ENCODE results near the gene PERM1. TPM values are rescaled to one million over a fixed set of nuclear protein-coding genes. Genes with fewer than 3 reads are reported as not detected.

Gene PERM1
- total RNA-seq, 1 experiment from 2014 or later: not detected

DNA sequence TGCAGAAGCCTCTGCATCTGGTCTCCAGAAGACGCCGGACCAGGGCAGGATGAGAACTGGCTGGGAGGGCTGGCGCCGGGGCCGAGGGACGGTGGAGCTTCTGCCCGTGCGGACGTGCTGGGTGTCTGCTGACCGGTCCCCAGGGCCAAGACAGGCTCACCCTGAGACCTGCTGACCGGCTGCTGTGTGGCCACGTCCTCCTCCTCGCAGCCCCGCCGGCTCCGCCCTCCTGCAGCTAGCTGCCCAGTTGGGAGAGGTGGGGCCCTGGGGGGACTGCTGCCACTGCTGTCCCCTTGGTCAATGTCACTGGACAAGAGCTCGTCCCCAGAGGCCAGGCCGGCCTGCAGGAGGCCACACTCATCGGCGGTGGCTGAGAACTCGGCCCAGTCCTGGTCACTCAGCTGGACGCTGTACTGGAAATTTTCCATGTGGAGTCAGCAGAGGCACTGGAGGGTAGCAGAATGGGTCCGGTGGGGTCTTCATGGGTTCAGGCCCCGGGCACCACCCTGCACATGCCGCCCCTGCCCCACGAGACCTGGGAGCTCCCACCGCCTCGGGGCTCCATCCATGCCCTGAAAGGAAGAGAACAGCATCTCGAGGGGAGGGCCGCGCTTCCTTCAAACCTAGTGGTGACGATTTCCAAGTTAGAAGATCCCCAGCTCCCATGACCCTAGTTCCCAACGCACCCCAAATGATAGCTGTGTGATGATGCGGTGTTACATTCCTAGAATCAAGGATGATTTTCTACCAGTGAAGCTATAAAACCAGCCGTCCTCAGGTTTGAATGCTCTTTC, 1.1 kb downstream of the PERM1 start:
- Mint-ChIP-seq H3K4me1 (peaks cover 2% of the 10 kb centered on the region), H3K27me3 (ENCODE audit: low read depth) (peaks cover 35% of the 10 kb centered on the region), H3K27ac (no peak overlapping the region), H3K4me3 (no peak overlapping the region), H3K9me3 (peaks cover 3% of the 10 kb centered on the region), H3K36me3 (peaks cover 3% of the 10 kb centered on the region; the same call in 1 of the 2 replicates)
- POLR2A ChIA-PET: no interaction called here
- CTCF ChIA-PET: interaction anchor here (1.0 to 6.3 kb wide), 7 partner anchors 14 to 83 kb away, joined by 3 to 47 read pairs (median 4); partner anchors contain the start of genes HES4 and PLEKHN1
- no peak for ATAC-seq
- TF ChIP-seq, protein P1, sequence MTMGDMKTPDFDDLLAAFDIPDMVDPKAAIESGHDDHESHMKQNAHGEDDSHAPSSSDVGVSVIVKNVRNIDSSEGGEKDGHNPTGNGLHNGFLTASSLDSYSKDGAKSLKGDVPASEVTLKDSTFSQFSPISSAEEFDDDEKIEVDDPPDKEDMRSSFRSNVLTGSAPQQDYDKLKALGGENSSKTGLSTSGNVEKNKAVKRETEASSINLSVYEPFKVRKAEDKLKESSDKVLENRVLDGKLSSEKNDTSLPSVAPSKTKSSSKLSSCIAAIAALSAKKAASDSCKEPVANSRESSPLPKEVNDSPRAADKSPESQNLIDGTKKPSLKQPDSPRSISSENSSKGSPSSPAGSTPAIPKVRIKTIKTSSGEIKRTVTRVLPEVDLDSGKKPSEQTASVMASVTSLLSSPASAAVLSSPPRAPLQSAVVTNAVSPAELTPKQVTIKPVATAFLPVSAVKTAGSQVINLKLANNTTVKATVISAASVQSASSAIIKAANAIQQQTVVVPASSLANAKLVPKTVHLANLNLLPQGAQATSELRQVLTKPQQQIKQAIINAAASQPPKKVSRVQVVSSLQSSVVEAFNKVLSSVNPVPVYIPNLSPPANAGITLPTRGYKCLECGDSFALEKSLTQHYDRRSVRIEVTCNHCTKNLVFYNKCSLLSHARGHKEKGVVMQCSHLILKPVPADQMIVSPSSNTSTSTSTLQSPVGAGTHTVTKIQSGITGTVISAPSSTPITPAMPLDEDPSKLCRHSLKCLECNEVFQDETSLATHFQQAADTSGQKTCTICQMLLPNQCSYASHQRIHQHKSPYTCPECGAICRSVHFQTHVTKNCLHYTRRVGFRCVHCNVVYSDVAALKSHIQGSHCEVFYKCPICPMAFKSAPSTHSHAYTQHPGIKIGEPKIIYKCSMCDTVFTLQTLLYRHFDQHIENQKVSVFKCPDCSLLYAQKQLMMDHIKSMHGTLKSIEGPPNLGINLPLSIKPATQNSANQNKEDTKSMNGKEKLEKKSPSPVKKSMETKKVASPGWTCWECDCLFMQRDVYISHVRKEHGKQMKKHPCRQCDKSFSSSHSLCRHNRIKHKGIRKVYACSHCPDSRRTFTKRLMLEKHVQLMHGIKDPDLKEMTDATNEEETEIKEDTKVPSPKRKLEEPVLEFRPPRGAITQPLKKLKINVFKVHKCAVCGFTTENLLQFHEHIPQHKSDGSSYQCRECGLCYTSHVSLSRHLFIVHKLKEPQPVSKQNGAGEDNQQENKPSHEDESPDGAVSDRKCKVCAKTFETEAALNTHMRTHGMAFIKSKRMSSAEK (CRISPR knock-in tag; IDR thresholded peaks at IDR 0.05; ENCODE audit: borderline replicate concordance): no peak
- TF ChIP-seq ZNF138 (CRISPR knock-in tag; conservative IDR thresholded peaks at IDR 0.05): no peak
- no peak for TF ChIP-seq ZNF263 (CRISPR knock-in tag; IDR thresholded peaks at IDR 0.05; ENCODE audit: low read depth)
- no peak for TF ChIP-seq FOXJ3 (CRISPR knock-in tag; IDR thresholded peaks at IDR 0.05; ENCODE audit: borderline replicate concordance)
- no peak for TF ChIP-seq SMAD3 (CRISPR knock-in tag; IDR thresholded peaks at IDR 0.05; ENCODE audit: borderline replicate concordance)
- TF ChIP-seq, protein P2, sequence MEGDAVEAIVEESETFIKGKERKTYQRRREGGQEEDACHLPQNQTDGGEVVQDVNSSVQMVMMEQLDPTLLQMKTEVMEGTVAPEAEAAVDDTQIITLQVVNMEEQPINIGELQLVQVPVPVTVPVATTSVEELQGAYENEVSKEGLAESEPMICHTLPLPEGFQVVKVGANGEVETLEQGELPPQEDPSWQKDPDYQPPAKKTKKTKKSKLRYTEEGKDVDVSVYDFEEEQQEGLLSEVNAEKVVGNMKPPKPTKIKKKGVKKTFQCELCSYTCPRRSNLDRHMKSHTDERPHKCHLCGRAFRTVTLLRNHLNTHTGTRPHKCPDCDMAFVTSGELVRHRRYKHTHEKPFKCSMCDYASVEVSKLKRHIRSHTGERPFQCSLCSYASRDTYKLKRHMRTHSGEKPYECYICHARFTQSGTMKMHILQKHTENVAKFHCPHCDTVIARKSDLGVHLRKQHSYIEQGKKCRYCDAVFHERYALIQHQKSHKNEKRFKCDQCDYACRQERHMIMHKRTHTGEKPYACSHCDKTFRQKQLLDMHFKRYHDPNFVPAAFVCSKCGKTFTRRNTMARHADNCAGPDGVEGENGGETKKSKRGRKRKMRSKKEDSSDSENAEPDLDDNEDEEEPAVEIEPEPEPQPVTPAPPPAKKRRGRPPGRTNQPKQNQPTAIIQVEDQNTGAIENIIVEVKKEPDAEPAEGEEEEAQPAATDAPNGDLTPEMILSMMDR (IDR thresholded peaks at IDR 0.05): no peak
- TF ChIP-seq, protein P3, sequence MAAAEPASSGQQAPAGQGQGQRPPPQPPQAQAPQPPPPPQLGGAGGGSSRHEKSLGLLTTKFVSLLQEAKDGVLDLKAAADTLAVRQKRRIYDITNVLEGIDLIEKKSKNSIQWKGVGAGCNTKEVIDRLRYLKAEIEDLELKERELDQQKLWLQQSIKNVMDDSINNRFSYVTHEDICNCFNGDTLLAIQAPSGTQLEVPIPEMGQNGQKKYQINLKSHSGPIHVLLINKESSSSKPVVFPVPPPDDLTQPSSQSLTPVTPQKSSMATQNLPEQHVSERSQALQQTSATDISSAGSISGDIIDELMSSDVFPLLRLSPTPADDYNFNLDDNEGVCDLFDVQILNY (CRISPR knock-in tag; IDR thresholded peaks at IDR 0.05): no peak
- TF ChIP-seq, protein P4, sequence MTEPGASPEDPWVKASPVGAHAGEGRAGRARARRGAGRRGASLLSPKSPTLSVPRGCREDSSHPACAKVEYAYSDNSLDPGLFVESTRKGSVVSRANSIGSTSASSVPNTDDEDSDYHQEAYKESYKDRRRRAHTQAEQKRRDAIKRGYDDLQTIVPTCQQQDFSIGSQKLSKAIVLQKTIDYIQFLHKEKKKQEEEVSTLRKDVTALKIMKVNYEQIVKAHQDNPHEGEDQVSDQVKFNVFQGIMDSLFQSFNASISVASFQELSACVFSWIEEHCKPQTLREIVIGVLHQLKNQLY (CRISPR knock-in tag; IDR thresholded peaks at IDR 0.05): no peak
- no peak for TF ChIP-seq ZNF671 (CRISPR knock-in tag; IDR thresholded peaks at IDR 0.05)
- TF ChIP-seq CBFB (CRISPR knock-in tag; IDR thresholded peaks at IDR 0.05; ENCODE audit: low read depth): no peak
- TF ChIP-seq, protein P5, sequence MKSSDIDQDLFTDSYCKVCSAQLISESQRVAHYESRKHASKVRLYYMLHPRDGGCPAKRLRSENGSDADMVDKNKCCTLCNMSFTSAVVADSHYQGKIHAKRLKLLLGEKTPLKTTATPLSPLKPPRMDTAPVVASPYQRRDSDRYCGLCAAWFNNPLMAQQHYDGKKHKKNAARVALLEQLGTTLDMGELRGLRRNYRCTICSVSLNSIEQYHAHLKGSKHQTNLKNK (CRISPR knock-in tag; IDR thresholded peaks at IDR 0.05): no peak
- no peak for TF ChIP-seq ZNF219 (CRISPR knock-in tag; IDR thresholded peaks at IDR 0.05; ENCODE audit: borderline replicate concordance)
- no peak for TF ChIP-seq ZNF396 (CRISPR knock-in tag; IDR thresholded peaks at IDR 0.05; ENCODE audit: borderline replicate concordance)
- no peak for TF ChIP-seq ZNF232 (CRISPR knock-in tag; IDR thresholded peaks at IDR 0.05)
- no peak for TF ChIP-seq NFYB (CRISPR knock-in tag; conservative IDR thresholded peaks at IDR 0.05; ENCODE audit: low read depth)
- TF ChIP-seq SOX15 (CRISPR knock-in tag; IDR thresholded peaks at IDR 0.05): no peak
- TF ChIP-seq, protein P6, sequence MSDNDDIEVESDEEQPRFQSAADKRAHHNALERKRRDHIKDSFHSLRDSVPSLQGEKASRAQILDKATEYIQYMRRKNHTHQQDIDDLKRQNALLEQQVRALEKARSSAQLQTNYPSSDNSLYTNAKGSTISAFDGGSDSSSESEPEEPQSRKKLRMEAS (CRISPR knock-in tag; IDR thresholded peaks at IDR 0.05): no peak
- TF ChIP-seq JUN (CRISPR knock-in tag; IDR thresholded peaks at IDR 0.05): no peak
- DNase-seq (ENCODE audit: low spot score): no peak

All from WTC11 (cell line).